H1 (cell line): ENCODE measurements around the gene DGAT2L6. TPM values are rescaled to one million over a fixed set of nuclear protein-coding genes. Genes with fewer than 3 reads are reported as not detected.

Source experiments
- CTCF ChIP-seq, 3 experiments: IDR thresholded peaks; 1 replicate in 2 of 3; 2 replicates in 1 of 3; pipeline versions ENCODE4 v1.5.1 to v1.6.1; 2011; ENCODE audit warnings: low read length in 3 of 3, mild to moderate bottlenecking in 3 of 3, inconsistent platforms in 2 of 3, low read depth in 1 of 3, moderate library complexity in 1 of 3; ENCODE audit not compliant: insufficient read depth in 1 of 3; ENCODE audit errors: control extremely low read depth in 1 of 3
- HDAC2 ChIP-seq, 2 experiments: fragments of 300-600 bp in 1 of 2; sonication (generic) in 1 of 2; IDR thresholded peaks; 2 replicates each; pipeline ENCODE4 v1.6.1; 2011 to 2012; ENCODE audit warnings: low read depth in 2 of 2, low read length in 2 of 2, mild to moderate bottlenecking in 2 of 2, moderate library complexity in 2 of 2, borderline replicate concordance in 1 of 2, inconsistent platforms in 1 of 2
- KDM4A ChIP-seq: IDR thresholded peaks from one replicate; pipeline ENCODE4 v1.7.1; 2012; ENCODE audit warnings: low read depth, mild to moderate bottlenecking, moderate library complexity, low read length, inconsistent platforms; ENCODE audit not compliant: severe bottlenecking
- polyA plus RNA-seq, 7 experiments: library from polyadenylated mRNA; depleted of rRNA in 3 of 7; stranded (reverse) in 5 of 7; unstranded in 2 of 7; fragments of >200 nt in 5 of 7; fragments of 200-250 nt in 2 of 7; gene quantifications; 1 replicate in 5 of 7; 2 replicates in 1 of 7; 4 replicates in 1 of 7; pipeline versions ENCODE4 v1.2.1 to v1.2.3, GENCODE V29; 2011 to 2013; ENCODE audit warnings: missing spikeins in 2 of 7, mixed read lengths in 2 of 7
- total RNA-seq: library from RNA; stranded (reverse); fragmentation: NEBNext Ultra II Directional; extraction: Animal tissue kit (Norgen Biotek cat#: 25700); gene quantifications from 2 replicates; pipeline ENCODE4 v1.2.1, GENCODE V29; 2021
- TF ChIP-seq, protein P1 (sequence below): IDR thresholded peaks from 2 replicates; pipeline ENCODE4 v1.6.1; 2012; ENCODE audit warnings: inconsistent platforms

The DGAT2L6 gene
- total and polyA plus RNA-seq, 2 of the 8 experiments (the other 6 are each of a cell fraction or from before 2014, with no cell fraction given), result not detected

DNA sequence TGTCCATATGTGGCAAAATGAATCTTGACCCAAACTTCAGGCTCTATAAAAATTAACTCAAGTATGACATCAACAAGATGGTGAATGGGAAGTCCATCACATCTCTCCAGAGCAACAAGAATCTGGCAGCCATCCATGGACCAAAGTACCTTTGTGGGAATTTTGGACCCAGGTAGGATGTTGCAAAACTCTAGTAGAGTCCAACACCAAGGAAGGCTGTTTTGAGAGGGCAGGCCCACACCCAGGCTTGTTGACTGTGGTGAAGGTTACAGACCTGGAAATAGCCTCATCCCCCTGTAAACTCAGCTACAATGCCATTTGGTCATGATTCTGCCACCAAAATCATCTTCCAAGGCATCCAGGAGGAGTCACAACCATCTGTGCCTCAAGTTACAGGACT is 12.9 kb downstream of the DGAT2L6 start (continued):
- TF ChIP-seq KDM4A (no peak), CTCF (IDR thresholded peaks at IDR 0.05; ENCODE audit: control extremely low read depth in 1 of 3, insufficient read depth in 1 of 3, low read depth in 1 of 3, low read length in 3 of 3) (no peak), HDAC2 (IDR thresholded peaks at IDR 0.05; ENCODE audit: borderline replicate concordance in 1 of 2, low read depth in 2 of 2, low read length in 2 of 2) (no peak)
- TF ChIP-seq, protein P1, sequence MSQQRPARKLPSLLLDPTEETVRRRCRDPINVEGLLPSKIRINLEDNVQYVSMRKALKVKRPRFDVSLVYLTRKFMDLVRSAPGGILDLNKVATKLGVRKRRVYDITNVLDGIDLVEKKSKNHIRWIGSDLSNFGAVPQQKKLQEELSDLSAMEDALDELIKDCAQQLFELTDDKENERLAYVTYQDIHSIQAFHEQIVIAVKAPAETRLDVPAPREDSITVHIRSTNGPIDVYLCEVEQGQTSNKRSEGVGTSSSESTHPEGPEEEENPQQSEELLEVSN, result no peak
